GM10847 (cell line): ENCODE data around the gene ANKRD39.

Experiments used
- POLR2A ChIP-seq: IDR thresholded peaks from 2 replicates; pipeline ENCODE4 v1.6.1; 2011; ENCODE audit not compliant: insufficient read length; ENCODE audit errors: extremely low read depth

The ANKRD39 gene

GRCh38 chr2:96837575-96837974 is 20.2 kb downstream of the ANKRD39 start:
- no peak for TF ChIP-seq POLR2A

- TF ChIP-seq POLR2A: no peak
Measured at GRCh38 chr2:96835830-96836229, 22.0 kb downstream of the ANKRD39 start.

DNA sequence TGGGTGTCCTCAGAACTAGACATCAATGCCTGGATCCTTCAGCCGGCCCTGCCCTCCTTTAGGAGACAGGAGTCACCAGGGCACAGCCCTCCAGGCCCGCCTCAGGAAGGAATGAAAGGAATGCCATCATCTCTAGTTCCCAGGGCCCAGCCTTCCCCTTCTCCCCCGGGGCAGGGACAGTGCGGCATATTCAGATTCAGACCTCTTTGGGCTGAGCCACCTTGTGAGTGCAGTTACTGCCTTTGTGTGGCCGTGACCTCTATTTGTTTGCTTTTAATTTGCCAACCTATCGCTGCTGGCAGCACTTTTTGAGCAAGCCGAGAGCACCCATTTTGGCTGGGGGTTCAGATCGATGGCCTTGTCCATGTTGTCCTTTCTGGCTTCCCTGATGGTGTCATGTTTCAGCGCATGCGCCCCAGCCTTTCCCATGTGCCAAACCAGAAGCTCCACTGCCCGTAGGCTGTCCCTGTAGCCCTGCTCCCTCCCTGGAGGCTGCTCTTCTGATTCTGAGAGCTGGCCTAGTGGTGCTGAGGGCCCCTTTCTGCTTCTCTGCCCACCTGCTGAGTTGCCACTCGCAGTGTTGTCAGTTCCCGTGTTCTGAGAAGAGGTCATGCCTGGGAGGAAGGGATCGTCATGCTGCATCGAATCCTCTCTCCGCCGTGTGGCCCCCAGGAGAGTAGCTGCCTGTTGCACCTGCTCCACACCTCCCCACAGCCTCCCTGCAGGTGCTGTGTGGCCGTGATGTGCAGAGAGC is 24.9 kb downstream of the ANKRD39 start:
- no peak for TF ChIP-seq POLR2A

DNA sequence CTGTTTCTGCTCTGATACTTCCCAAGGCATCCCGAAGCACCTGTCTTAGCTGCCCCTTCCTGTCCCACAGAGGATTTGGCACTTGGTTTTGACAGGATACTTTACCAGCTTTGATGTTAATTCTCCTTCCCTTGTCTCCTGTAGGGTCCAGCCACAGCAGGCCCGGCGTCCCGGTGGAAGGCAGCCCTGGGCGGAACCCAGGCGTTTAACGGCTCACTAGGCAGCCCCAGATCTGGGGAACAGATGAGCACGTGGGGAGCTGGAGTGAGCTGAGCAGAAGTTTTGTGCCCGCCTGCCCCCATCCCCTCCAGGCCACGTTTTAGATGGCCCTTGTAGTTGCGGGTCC is 25.4 kb downstream of the ANKRD39 start:
- no peak for TF ChIP-seq POLR2A

DNA sequence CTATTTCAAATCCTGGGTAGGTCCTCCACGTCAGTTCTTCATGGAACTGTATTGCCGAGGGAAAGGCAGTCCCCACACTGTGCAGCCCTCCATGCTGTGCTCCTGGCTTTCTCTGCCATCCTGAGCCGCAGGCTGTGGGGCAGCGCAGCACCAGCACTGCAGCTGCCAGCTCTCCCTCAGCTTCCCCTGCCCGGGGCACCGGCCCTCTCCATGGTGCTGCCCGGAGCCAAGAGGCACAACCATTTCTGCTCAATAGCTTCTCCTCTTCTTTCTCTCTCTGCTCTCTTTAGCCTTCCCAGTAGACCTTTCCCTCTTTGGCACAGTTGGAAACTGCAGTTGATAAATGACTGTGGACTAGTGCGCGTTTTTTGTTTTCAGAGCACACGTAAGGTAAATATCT is 26.1 kb downstream of the ANKRD39 start:
- no peak for TF ChIP-seq POLR2A

GRCh38 chr2:96830044-96830562 is 27.7 kb downstream of the ANKRD39 start:
- TF ChIP-seq POLR2A: no peak

- TF ChIP-seq POLR2A: no peak
Measured at GRCh38 chr2:96828874-96829273, 28.9 kb downstream of the ANKRD39 start.

- no peak for TF ChIP-seq POLR2A
Measured at GRCh38 chr2:96828436-96828835, 29.4 kb downstream of the ANKRD39 start.

GRCh38 chr2:96826546-96827278 is 31.1 kb downstream of the ANKRD39 start:
- no peak for TF ChIP-seq POLR2A

DNA sequence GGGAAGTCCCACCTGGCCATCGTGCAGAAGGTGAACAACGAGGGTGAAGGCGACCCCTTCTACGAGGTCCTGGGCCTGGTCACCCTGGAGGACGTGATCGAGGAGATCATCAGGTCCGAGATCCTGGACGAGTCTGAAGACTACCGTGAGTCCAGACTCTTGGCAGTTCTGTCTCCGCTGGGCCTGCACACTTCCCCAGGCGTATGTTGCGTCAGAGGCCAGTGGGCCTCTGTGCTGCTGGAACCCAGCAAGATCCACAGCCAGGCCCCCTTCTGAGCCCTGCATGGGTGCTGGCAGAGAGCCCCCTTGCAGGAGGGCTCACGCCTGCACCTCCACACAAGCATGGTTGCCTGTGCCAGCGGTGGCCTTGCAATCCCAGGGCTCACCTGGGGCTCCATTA is 32.8 kb downstream of the ANKRD39 start:
- no peak for TF ChIP-seq POLR2A

- no peak for TF ChIP-seq POLR2A
Measured at GRCh38 chr2:96824079-96824870, 33.5 kb downstream of the ANKRD39 start.

DNA sequence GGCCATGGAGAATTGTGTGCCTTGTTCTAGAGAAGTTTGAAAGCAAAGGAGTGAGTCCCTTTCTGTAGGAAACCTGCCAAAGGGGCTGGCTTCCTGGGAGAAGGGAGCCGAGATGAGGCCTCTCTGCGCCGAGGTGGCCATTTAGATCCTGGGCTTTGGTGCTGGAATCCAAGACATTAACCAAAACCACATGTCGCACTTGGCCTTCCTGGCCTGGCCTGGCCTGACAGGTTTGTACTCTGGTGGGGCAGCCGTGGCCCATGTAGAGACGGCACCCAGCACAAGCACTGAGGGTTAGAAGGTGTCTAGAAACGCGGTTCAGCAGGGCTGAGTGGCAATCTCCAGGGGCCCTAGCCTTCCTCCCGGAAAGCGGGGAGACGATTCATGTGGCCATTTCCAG is 34.6 kb downstream of the ANKRD39 start:
- TF ChIP-seq POLR2A: no peak

DNA sequence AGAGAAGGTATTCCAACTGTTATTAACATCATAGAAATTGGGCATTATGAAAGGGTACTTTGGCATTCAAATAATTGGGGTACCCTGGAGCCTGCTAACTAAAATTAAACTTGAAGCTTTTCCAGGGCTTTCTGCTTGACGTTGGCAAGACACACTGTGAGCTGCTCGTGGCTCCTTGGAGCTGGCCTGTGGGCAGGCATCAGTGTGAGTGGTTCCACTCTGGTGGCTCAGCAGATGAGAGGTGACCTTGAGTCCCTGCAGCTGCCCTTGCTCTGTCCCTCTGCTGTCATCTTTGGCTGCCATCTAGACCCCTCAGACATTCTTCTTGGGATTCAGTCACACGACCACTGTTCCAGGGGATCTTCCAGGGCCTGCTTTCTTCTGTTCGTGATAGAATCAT is 35.0 kb downstream of the ANKRD39 start:
- no peak for TF ChIP-seq POLR2A

- no peak for TF ChIP-seq POLR2A
Measured at GRCh38 chr2:96821113-96821675, 36.6 kb downstream of the ANKRD39 start.

DNA sequence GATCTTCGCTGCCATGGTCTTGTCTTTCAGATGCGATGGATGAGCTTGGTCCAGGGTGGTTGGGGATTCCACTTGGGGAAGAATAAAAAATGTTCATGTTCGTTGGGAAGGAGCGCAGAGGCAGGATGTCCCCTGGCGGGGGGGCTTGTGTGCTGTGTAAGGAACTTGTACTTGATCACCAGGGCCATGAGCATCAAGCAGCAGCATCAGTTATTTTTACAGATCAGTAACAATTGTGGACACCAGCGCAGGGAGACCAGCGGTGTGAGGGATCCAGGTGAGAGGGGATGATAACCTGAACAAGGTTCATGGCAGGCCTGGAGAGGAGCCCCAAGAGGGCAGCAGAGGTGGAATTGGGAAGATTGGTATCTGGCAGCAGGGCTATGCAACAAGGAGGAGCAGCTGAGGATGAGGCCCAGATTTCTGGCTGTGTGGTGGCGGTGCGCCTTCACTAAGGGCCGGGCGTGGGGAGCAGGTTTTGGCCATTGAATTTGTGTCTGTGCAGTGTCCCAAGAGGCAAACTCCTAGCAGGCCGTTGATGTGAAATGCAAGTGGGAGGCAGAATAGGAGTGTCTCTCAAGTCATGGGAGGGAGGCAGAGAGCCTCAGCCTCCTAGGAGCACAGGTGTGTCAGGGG is 37.8 kb downstream of the ANKRD39 start:
- no peak for TF ChIP-seq POLR2A
